ENCODE results near the gene MLPH. TPM values are rescaled to one million over a fixed set of nuclear protein-coding genes. Genes with fewer than 3 reads are reported as not detected.

MLPH gene
- total RNA-seq, 1 donor from 2014 or later: not detected

DNA sequence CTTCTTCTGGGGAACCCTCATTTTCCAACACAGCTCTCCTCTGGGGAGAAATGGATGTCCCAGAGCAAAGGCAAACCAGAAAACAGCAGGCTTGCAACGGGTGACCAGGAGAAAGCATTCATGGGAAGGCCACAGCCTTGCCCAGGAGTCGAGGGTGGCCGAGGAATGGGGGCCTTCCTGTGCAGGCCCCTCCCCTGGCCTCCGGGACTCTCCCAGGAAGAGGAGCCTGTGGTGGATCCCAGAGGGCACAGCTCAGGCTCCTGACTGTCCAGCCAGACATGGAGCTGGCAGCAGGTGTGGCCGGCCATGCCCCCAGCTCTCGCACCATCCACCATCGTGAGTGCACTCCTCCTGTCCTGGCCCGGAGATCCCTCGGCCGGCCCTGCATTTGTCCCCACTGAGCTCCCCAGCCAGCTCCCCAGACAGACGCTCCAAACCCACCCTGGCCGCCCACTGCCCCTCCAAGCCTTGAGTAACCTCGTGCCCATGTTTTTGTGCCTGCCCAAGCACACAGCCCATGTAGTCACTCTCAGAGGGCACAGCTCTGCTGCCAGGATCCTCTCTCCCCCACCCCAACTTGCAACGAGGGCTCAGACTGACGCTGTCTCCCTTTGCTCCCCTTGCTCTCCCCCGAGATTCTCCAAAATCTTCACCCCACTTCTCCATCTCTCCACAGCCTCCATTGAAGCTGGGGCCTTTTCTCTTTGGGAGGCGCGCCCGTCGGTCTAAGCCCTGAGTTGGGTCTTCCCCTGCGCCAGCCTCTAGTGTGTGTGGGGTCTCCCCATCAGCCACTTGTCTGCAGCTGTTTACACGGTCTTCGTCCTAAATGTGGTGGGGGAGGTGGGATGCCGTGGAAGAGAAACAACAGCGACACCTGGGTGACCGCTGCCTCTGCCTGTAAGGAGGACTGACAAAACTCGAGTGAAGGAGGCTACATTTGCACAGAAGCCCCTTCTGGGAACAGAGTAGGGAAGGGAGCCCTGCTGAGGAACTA is 89.1 kb downstream of the MLPH start:
- no peak for DNase-seq
- no peaks in the 10 kb centered on the region for H3K27me3 Mint-ChIP-seq
- intact Hi-C loops (cut with micrococcal nuclease): no loop called here
- no peaks in the 10 kb centered on the region for H3K9me3 Mint-ChIP-seq
- H3K36me3 Mint-ChIP-seq (ENCODE audit: low read depth): no peaks in the 10 kb centered on the region
- peaks cover 5% of the 10 kb centered on the region for H3K4me1 Mint-ChIP-seq
- no peak overlapping the region for H3K27ac Mint-ChIP-seq
- no peak overlapping the region for H3K4me3 Mint-ChIP-seq

DNA sequence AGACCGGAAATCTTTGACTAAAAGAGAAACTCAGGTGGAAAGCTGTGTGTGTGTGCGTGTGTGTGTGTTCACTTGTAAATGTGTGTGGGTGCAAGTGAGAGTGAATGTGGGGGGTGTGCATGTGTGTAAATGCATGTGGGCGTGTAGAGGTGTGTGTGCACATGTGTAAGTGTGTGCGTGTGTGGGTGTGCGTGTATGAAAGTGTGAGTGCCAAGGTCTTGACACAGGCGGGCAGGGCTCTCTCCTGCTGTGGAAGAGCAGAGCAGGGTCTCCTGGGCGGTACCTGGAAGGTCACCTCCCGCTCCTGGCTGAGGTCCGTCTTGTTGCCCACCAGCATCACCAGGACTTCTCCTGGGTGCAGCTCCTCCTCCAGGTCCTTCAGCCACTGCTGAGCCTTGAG is 89.9 kb downstream of the MLPH start:
- H3K9me3 Mint-ChIP-seq: no peaks in the 10 kb centered on the region
- peaks cover 5% of the 10 kb centered on the region for H3K4me1 Mint-ChIP-seq
- H3K4me3 Mint-ChIP-seq: no peak overlapping the region
- no peak overlapping the region for H3K27ac Mint-ChIP-seq
- no peak for DNase-seq
- no peaks in the 10 kb centered on the region for H3K36me3 Mint-ChIP-seq (ENCODE audit: low read depth)
- no peaks in the 10 kb centered on the region for H3K27me3 Mint-ChIP-seq
- intact Hi-C loops (cut with micrococcal nuclease): no loop called here

DNA sequence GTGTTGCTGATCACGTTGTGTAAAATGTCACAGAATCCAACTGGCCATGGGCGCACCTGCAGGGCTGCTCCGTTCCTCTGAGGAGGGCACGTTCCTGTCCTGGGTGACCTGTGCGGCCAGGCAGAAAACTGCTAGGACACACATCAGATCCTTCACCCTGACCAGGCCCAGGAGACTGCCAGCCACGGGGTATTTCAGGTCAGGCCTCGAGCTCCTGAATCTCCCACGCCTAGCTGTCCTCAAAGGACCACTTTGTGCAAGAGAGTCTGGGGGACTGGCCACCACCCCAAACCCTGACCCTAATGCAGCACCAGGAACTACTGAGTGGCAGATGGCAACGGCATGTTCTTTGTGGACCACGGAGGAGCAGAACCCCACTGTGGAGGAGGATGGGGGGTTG is 90.4 kb downstream of the MLPH start:
- H3K4me1 Mint-ChIP-seq: peaks cover 4% of the 10 kb centered on the region
- H3K27me3 Mint-ChIP-seq: no peaks in the 10 kb centered on the region
- DNase-seq: no peak
- H3K9me3 Mint-ChIP-seq: no peaks in the 10 kb centered on the region
- H3K4me3 Mint-ChIP-seq: no peak overlapping the region
- intact Hi-C loops (cut with micrococcal nuclease): no loop called here
- no peaks in the 10 kb centered on the region for H3K36me3 Mint-ChIP-seq (ENCODE audit: low read depth)
- H3K27ac Mint-ChIP-seq: no peak overlapping the region

DNA sequence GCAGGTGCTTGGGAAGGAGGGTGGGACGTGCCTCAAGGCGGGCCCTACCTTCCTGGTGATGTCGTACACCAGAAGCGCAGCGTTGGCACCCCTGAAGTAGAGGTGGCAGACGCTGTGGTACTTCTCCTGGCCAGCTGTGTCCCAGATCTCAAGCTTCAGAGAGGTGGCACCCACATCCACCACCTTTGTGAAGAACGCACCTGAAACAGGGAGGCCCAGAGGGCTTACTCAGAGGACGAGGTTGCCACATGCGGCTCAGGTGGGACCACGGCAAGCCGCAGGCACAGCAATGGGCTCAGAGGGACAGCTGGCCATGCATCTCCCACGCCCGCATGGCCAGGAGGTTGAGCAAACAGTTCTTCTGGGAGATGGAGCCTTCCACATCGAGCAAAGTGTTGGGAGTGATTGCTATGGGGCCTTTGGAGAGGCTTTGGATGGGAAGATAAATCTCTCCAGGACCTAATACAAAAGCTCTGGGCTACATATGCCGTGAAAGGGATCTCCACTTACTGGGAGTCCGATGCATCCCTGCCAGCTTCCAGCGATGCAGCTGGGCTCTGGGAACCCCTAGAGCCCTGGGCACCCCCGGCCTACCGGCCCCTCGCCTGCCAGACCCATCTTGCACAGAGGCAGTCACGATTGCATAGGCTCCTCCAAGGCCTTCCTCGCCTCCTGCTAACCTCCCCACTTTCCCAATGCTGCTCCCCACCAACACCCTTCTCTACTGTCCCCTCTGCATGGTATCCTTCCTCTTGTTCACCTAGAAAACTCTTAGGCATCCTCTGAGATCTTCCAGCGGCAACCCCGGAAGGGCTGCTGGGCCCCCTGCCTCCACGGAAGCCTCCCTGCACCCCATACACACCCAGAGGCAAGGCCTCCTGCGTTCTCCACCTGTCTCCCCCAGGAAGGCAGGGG is 91.2 kb downstream of the MLPH start:
- Mint-ChIP-seq H3K27ac (no peak overlapping the region), H3K27me3 (no peaks in the 10 kb centered on the region), H3K4me1 (peaks cover 4% of the 10 kb centered on the region), H3K36me3 (ENCODE audit: low read depth) (no peaks in the 10 kb centered on the region), H3K4me3 (no peak overlapping the region), H3K9me3 (no peaks in the 10 kb centered on the region)
- intact Hi-C loops (cut with micrococcal nuclease): no loop called here
- DNase-seq: no peak

DNA sequence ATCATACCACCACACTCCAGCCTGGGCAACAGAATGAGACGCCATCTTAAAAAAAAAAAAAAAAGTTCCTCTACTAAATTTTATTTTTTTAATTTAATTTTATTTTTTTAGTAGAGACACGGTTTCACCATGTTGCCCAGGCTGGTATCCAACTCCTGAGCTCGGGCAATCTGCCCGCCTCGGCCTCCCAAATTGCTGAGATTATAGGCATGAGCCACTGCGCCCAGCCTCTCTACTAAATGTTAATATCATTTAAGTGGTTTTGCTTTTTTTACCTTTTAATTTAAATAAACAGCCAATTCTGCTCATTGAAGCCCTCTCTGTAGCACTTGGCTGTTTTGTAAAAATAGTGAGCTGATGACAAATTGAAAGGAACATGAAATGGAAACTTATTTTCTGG is 94.3 kb downstream of the MLPH start:
- H3K27me3 Mint-ChIP-seq: no peaks in the 10 kb centered on the region
- peak overlapping the region; percentile 3 for H3K27ac Mint-ChIP-seq

DNA sequence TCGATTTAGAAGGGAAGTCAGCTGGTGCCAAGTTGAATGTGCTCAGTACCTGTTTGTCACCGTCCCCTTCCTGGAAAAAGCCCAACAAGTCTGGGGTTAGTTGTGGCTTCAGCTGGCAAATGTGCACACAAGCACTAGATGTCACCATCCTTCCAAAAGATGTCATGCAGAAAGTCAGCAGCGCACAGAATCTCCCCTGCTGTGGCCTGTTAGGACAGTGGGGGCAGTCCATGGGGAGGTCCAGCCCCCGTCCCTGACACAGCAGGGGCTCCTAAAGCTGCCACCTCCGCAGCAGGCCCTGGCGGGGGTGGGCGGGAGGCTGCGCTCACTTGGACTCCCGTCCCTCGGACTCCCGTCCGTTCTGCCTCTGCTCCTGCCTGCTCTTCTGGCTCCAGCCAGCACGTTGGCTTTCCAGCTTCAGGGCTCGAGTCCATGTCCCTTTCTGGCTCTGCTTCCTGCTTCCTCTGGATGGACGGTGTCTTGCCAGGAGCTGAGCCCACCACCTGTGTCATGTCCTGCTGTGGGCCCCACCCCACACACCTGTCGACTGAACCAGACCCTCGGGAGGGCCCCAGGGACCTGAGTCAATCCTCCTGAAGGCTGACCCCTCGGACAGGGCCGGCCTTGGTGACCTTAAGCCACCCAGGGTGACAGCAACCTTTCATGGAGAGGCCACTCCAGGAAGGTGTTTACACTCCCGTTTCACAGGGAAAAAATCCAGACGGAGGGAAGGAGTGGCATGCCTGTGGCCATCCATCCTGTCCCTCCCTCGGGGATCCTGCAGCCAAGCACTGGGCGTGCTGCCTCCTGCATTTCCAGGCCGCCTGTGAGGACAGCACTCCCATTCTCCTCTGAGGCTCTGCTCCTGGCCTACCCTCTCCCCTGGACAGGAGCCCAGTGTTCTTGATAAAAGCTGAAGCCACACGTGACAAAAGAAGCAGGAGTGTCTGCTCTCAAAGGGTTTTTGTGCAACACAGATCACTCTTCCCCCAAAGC is 95.0 kb downstream of the MLPH start:
- intact Hi-C loops (cut with micrococcal nuclease): loop anchor here (2.0 to 5.0 kb wide), 2 partner anchors 165 to 193 kb away; no protein-coding TSS in a partner anchor
- DNase-seq: peak; percentile 82
- no peaks in the 10 kb centered on the region for H3K36me3 Mint-ChIP-seq (ENCODE audit: low read depth)
- no peaks in the 10 kb centered on the region for H3K27me3 Mint-ChIP-seq
- peaks cover 4% of the 10 kb centered on the region for H3K4me1 Mint-ChIP-seq
- no peak overlapping the region for H3K4me3 Mint-ChIP-seq
- peak overlapping the region; percentile 37 for H3K27ac Mint-ChIP-seq
- H3K9me3 Mint-ChIP-seq: no peaks in the 10 kb centered on the region

More for the DNA sequence above, 94.3 kb downstream of the MLPH start:
- intact Hi-C loops (cut with micrococcal nuclease): loop anchor here (2.0 to 5.0 kb wide), 2 partner anchors 166 to 193 kb away; no protein-coding TSS in a partner anchor
- Mint-ChIP-seq H3K4me3 (no peak overlapping the region), H3K9me3 (no peaks in the 10 kb centered on the region), H3K4me1 (peaks cover 4% of the 10 kb centered on the region), H3K36me3 (ENCODE audit: low read depth) (no peaks in the 10 kb centered on the region)
- no peak for DNase-seq

DNA sequence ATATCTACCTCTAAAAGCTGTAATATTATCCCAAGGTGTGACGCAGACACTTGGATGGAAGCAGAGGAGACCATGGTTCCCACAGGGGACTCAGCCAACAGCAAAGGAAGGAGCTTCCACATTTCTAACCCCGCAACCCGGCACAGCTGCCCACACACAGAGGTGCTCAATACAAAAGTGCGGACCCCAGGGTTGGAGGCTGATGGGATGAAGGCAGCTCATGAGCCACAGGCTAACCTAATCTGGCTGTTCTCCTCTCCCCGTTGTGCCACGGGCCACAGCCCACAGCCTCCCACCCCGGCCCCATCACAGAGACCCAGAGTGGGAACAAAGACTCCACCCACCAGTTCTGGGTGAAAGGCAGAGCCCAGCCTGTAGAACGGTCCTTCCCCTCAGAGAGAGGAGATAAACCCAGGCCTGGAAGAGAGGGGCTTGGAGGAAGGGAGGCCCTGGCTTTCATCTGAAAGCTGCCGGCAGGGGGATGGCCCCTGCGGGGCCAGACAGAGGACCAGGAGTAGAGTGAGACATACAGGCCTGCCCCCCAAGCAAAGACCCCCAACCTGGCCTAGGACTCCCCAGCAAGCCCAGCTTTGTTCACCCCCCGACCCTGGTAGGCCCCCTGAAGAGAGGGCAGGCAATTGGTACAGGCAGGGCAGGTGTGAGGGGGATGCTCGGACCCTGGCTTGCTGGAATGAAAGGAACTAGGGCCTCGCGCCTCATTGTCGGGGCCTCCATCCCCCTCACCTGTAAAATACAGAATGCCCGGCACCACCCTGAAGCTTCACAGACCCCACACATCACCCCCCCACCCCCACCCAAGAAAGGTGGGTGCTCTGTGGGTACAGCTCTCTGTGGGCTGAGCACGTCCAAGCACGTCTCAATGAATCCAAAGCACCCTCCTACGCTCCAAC is 96.6 kb downstream of the MLPH start:
- H3K27ac Mint-ChIP-seq: no peak overlapping the region
- intact Hi-C loops (cut with micrococcal nuclease): loop anchor here (5.0 kb wide), 1 partner anchor 164 kb away; no protein-coding TSS in a partner anchor
- peaks cover 4% of the 10 kb centered on the region for H3K4me1 Mint-ChIP-seq
- no peak overlapping the region for H3K4me3 Mint-ChIP-seq
- no peaks in the 10 kb centered on the region for H3K9me3 Mint-ChIP-seq
- H3K36me3 Mint-ChIP-seq (ENCODE audit: low read depth): no peaks in the 10 kb centered on the region
- H3K27me3 Mint-ChIP-seq: peaks cover 5% of the 10 kb centered on the region
- DNase-seq: no peak

DNA sequence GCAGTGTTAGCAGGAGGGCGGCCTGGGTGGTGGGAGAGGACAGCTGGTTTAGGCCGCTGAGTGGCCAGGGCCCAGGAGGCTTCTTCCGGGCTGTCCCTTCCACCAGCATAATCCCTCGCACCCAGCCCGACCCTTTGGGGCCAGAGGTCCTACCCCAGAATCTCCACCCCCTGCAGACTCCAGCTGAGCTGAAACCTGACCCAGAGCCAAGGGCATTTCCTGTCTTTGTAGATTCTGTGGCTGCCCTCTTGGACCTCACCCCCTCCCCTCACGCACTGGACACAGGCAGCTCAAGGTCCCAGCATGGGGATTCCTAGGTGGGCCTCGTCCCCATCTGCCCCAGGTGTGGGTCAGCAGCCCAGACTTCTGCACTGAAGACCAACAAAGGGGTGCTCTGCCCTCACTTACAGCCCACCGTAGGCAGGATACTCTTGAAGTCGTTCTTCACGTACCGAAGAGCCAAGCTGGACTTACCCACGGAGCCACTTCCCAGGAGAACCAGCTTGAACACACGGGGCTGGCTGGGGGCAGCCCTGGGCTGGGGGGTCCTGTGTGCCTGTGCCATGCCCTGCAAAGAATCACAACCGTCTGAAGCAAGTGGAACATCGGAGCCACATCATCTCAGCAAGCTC is 98.7 kb downstream of the MLPH start:
- peaks cover 14% of the 10 kb centered on the region for H3K27me3 Mint-ChIP-seq
- H3K27ac Mint-ChIP-seq: no peak overlapping the region
- DNase-seq: no peak
- intact Hi-C loops (cut with micrococcal nuclease): no loop called here
- H3K4me1 Mint-ChIP-seq: peaks cover 7% of the 10 kb centered on the region
- H3K9me3 Mint-ChIP-seq: no peaks in the 10 kb centered on the region
- H3K36me3 Mint-ChIP-seq (ENCODE audit: low read depth): no peaks in the 10 kb centered on the region
- no peak overlapping the region for H3K4me3 Mint-ChIP-seq

DNA sequence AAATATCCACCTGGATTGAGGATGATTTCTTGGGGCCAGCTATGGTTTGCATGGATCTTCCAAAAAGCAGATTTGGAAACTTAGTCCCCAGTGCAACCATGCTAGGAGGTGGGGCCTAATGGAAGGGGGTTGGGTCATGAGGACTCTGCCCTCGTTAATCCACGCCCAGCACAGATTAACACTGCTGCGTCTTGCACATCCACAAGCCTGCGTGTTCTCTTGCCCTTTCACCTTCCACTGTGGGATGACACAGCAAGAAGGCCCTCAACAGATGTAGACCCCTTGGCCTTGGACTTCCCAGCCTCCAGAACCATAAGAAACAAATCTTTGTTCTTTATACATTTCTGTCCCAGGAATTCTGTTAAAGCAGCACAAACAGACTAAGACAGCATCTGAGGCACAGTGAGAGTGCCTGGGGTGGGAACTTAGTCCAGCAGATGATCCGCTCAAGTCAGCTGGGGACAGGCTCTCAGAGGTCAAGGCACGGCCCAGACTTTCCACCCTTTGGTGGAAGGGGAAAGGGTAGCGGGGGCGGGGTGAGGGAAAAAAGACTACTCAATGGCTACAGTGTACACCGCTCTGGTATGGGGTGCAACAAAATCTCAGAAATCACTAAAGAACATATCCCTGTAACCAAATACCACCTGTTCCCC is 101.1 kb downstream of the MLPH start:
- intact Hi-C loops (cut with micrococcal nuclease): no loop called here
- Mint-ChIP-seq H3K4me1 (peaks cover 10% of the 10 kb centered on the region), H3K36me3 (ENCODE audit: low read depth) (no peaks in the 10 kb centered on the region), H3K4me3 (no peak overlapping the region), H3K27ac (no peak overlapping the region), H3K9me3 (no peaks in the 10 kb centered on the region), H3K27me3 (peaks cover 14% of the 10 kb centered on the region)
- no peak for DNase-seq

DNA sequence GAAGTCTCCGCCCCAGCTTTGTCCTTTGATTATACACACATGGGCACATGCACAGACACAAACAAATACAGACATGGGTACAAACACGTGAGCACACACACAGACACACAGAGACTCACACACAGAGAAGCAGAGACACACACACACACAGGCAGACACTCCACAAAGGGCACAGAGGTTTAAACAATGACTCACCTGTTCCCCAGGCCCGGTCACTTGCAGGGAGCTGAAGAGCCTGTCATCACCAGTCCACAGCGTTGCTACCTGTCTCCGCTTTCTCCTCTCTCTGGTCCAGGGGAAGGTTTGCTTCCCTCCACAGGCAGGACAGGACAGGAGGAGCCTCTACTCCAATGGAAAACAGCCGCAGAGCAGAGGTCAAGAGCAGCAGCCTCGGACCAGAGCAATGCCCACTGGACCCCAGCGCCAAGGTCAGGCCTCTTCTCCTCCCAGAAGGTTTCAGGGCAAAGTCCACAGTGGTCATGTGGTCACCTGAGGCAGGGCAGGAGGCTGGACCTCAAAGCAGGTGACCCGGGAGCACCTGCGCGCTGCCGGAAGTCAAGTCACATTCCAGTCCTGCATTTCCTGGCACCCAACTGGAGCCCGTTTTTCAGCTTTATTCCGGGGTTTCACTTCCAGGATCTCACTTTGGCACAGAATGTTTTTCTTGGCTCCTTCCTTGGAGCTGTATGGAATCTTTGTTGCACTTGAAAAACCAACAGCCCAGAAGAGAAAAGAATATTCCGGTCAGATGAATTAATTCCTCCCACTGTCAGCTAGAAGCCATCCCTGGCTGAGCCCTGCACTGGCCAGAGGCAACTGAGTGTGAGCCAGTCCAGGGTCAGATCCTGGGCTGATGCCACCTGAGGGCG is 103.5 kb downstream of the MLPH start, which contains the start of gene RAB17:
RAB17 (minus strand) TSS at position 463 of the 869 bp plus-strand sequence. CDS start 4,580 bp downstream, outside the sequence.
- Mint-ChIP-seq H3K4me1 (peaks cover 10% of the 10 kb centered on the region), H3K4me3 (peak within 1 kb of the TSS; percentile 14), H3K36me3 (ENCODE audit: low read depth) (no peaks in the 10 kb centered on the region), H3K9me3 (no peaks in the 10 kb centered on the region), H3K27ac (peak within 1 kb of the TSS; percentile 32), H3K27me3 (peaks cover 14% of the 10 kb centered on the region)
- intact Hi-C loops (cut with micrococcal nuclease): no loop called here
- DNase-seq: no peak

All from activated CD4-positive, alpha-beta T cell treated with anti-CD3 and anti-CD28 coated beads, Interleukin-2, amount 10 ng/mL, durations not matched to agents 24 days and 14 days (primary cell).